Prostate gland (tissue), 2 donors: ENCODE results near the gene TMEM186.

ENCODE experiments used
- CTCF ChIP-seq, 4 experiments: fragments of 200-600 bp in 2 of 4; fragments of 450-650 bp in 2 of 4; sonication (generic) in 2 of 4; IDR thresholded peaks; 1 replicate in 3 of 4; 2 replicates in 1 of 4; pipeline ENCODE4 v1.5.1; 2016 to 2019; ENCODE audit warnings: antibody characterized with exemption in 4 of 4, mild to moderate bottlenecking in 2 of 4, moderate library complexity in 2 of 4
- POLR2A ChIP-seq: fragments of 450-650 bp; IDR thresholded peaks from one replicate; pipeline ENCODE4 v1.6.1; 2016; ENCODE audit warnings: antibody characterized with exemption, mild to moderate bottlenecking

GRCh38 chr16:8763899-8764298, 33.5 kb downstream of the TMEM186 start:
- TF ChIP-seq CTCF (IDR thresholded peaks at IDR 0.05) (no peak), POLR2A (no peak)
